K562 (cell line): ENCODE measurements around the gene CLK3.

Experiments
- WHSC1 ChIP-seq: IDR thresholded peaks from one replicate; pipeline ENCODE4 v1.6.1; 2012; ENCODE audit warnings: low read length, control low read depth, inconsistent platforms
- TF ChIP-seq, protein P1 (sequence below), 3 experiments: IDR thresholded peaks in 2 of 3; conservative IDR thresholded peaks in 1 of 3; 2 replicates each; pipeline ENCODE4 v1.5.1; 2011 to 2012; ENCODE audit warnings: low read length in 3 of 3, mild to moderate bottlenecking in 3 of 3, control low read depth in 2 of 3, improper control_type of control experiment in 1 of 3, inconsistent platforms in 1 of 3, low read depth in 1 of 3, mixed read lengths in 1 of 3, moderate library complexity in 1 of 3; ENCODE audit not compliant: insufficient read depth in 2 of 3

DNA sequence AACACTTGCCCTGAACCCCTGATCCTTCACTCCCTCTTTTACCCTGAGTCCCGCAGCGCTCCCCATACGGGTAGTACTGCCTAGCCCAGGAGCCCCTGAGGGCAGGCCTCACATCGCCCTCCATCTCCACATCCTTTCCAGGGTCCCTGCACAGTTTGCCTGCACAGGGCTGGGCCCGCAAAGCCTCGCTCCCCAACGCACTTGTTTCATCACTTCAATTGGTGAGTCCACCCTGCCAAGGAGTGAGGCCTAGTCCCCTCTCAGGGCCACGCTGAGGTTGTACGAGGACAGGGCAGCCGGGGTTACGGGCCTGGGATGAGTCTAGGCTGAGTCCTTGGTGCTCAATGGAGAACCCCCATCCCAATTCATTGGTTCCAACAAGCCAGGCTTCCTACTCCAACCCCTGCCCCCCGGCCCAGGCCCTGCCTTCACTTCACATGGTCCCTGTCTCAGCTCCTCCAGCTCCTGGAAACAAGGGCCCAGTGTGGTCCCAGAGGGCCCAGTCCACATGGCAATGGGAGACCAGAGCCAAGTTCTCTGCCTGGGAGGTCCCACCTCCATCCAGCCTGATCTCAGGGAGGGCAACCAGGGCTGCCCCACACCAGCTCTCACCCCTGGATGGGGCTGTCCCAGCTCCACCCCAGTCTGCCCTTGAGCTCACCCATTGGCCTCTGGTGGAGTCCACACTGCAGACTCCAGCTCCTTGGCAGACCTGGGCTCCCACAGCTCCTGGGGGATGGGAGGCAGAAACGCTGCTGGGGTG, 12.4 kb upstream of the CLK3 start:
- TF ChIP-seq, protein P1, sequence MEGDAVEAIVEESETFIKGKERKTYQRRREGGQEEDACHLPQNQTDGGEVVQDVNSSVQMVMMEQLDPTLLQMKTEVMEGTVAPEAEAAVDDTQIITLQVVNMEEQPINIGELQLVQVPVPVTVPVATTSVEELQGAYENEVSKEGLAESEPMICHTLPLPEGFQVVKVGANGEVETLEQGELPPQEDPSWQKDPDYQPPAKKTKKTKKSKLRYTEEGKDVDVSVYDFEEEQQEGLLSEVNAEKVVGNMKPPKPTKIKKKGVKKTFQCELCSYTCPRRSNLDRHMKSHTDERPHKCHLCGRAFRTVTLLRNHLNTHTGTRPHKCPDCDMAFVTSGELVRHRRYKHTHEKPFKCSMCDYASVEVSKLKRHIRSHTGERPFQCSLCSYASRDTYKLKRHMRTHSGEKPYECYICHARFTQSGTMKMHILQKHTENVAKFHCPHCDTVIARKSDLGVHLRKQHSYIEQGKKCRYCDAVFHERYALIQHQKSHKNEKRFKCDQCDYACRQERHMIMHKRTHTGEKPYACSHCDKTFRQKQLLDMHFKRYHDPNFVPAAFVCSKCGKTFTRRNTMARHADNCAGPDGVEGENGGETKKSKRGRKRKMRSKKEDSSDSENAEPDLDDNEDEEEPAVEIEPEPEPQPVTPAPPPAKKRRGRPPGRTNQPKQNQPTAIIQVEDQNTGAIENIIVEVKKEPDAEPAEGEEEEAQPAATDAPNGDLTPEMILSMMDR (IDR thresholded peaks at IDR 0.05 in 2 of 3, conservative IDR thresholded peaks at IDR 0.05 in 1 of 3; ENCODE audit: insufficient read depth in 2 of 3, low read depth in 1 of 3, low read length in 3 of 3) = no peak
- TF ChIP-seq WHSC1 = no peak
